Adrenal gland (tissue), 12 donors: ENCODE results near the gene TSPAN10. TPM values are rescaled to one million over a fixed set of nuclear protein-coding genes. Genes with fewer than 3 reads are reported as not detected.

Source experiments
- DNase-seq, 7 donors: peaks; one replicate each; pipeline ENCODE4 v3.0.0-alpha.2; 2019 to 2020
- H3K27ac ChIP-seq, 5 donors: fragments of 200-600 bp; sonication (generic) in 4 of 5; 1 replicate in 3 of 5; 2 replicates in 2 of 5; pipeline versions ENCODE4 v1.5.1 to v1.8.0; 2016 to 2020; ENCODE audit warnings: mild to moderate bottlenecking in 1 of 5
- H3K27me3 ChIP-seq: fragments of 200-600 bp; 2 replicates; pipeline ENCODE4 v1.8.0; 2021
- H3K36me3 ChIP-seq, 2 donors: fragments of 200-600 bp; replicated peaks in 1 of 2; 1 replicate in 1 of 2; 2 replicates in 1 of 2; pipeline versions ENCODE4 v1.5.1 to v1.8.0; 2018 to 2022
- H3K4me1 ChIP-seq, 2 donors: fragments of 200-600 bp; replicated peaks in 1 of 2; 1 replicate in 1 of 2; 2 replicates in 1 of 2; pipeline versions ENCODE4 v1.5.1 to v1.8.0; 2018 to 2021
- H3K4me3 ChIP-seq, 4 donors: fragments of 200-600 bp; sonication (generic) in 3 of 4; one replicate each; pipeline ENCODE4 v1.5.1; 2016 to 2018
- H3K9me3 ChIP-seq, 3 donors: fragments of 200-600 bp; sonication (generic) in 1 of 3; replicated peaks in 1 of 3; 1 replicate in 2 of 3; 2 replicates in 1 of 3; pipeline versions ENCODE4 v1.5.1 to v1.8.0; 2016 to 2021
- POLR2A ChIP-seq, 2 donors: fragments of 450-650 bp; IDR thresholded peaks; one replicate each; pipeline ENCODE4 v1.6.1; 2017; ENCODE audit warnings: antibody characterized with exemption in 2 of 2, mild to moderate bottlenecking in 2 of 2, moderate library complexity in 1 of 2
- WGBS, 4 donors: extraction: QIAGEN DNeasy Blood & Tissue Kit in 2 of 4; methylation state at CpG; one replicate each; pipeline versions ENCODE4 v1.1.5 to v1.1.7; 2013 to 2017; 5-methylcytosine and 5-hydroxymethylcytosine counted together
- intact Hi-C, 2 donors: fragments of 100-400 bp; cut with DNase I; formaldehyde crosslinking; loops; one replicate each; pipeline versions ENCODE4 v1.14.1 to v1.15.0; 2022 to 2023
- polyA plus RNA-seq, 3 donors: library from polyadenylated mRNA; stranded (reverse); fragments of 200-250 nt in 2 of 3; fragments of 350-450 nt in 1 of 3; fragmentation: Illumina TruSeq in 1 of 3; extraction: RNeasy Lipid Tissue Mini Kit (QIAGEN cat#74804) in 1 of 3; gene quantifications; one replicate each; pipeline ENCODE4 v1.2.3, GENCODE V29; 2013 to 2014
- total RNA-seq, 9 donors: library from RNA; depleted of rRNA in 4 of 9; stranded (reverse); fragments of >200 nt in 4 of 9; fragments of 120-200 nt in 1 of 9; fragmentation: NEBNext Ultra II Directional in 1 of 9; extraction: Animal tissue kit (Norgen Biotek cat#: 25700) in 1 of 9; gene quantifications; one replicate each; pipeline versions ENCODE4 v1.1.0 to v1.2.4, GENCODE V29; 2013 to 2023
- TF ChIP-seq, protein P1 (sequence below), 6 experiments: fragments of 450-650 bp in 4 of 6; fragments of 200-600 bp in 2 of 6; sonication (generic) in 1 of 6; IDR thresholded peaks; 1 replicate in 5 of 6; 2 replicates in 1 of 6; pipeline versions ENCODE4 v1.5.1 to v1.8.0; 2016 to 2021; ENCODE audit warnings: antibody characterized with exemption in 6 of 6, mild to moderate bottlenecking in 2 of 6, moderate library complexity in 1 of 6
- donor health status: healthy with polysubstance abuse.
- donor health status: Bipolar disorder and iron deficiency.
- donor health status: DM: yes; HTN: yes; CAD: no.
- donor health status: DM: no; HTN: no; CAD: no.
- donor health status: DM: no; HTN: no; CAD: no.
- donor health status: DM: yes; HTN: yes; CAD: no.

TSPAN10 gene
- total and polyA plus RNA-seq, 12 donors, result 0.18 to 5.9 (median 2.1) TPM

- WGBS, 4 donors, result 80 to 96% (median 88%) methylated on average over 4 to 15 of the region's 15 CpGs
- Histone ChIP-seq H3K27ac (no peak overlapping the region), H3K4me3 (no peak overlapping the region), H3K9me3 (no peaks in the 10 kb centered on the region), H3K36me3 (no peaks in the 10 kb centered on the region), H3K27me3 (peaks cover 22% of the 10 kb centered on the region), H3K4me1 (no peaks in the 10 kb centered on the region)
- no peak for DNase-seq
- intact Hi-C loops, result no loop called here
- TF ChIP-seq POLR2A (IDR thresholded peaks at IDR 0.05), result no peak
Measured at GRCh38 chr17:81644496-81644895, 7.5 kb downstream of the TSPAN10 start.

GRCh38 chr17:81644976-81645952, 8.3 kb downstream of the TSPAN10 start:
- WGBS, 4 donors, result 83 to 87% (median 86%) methylated on average over 12 to 29 of the region's 29 CpGs

GRCh38 chr17:81646869-81647600, 10.0 kb downstream of the TSPAN10 start:
- DNase-seq, result no peak
- Histone ChIP-seq H3K4me1 (no peaks in the 10 kb centered on the region), H3K27me3 (peaks cover 30% of the 10 kb centered on the region), H3K27ac (no peak overlapping the region), H3K36me3 (no peaks in the 10 kb centered on the region), H3K9me3 (no peaks in the 10 kb centered on the region), H3K4me3 (no peak overlapping the region)
- TF ChIP-seq POLR2A (IDR thresholded peaks at IDR 0.05), result no peak
- TF ChIP-seq, protein P1, sequence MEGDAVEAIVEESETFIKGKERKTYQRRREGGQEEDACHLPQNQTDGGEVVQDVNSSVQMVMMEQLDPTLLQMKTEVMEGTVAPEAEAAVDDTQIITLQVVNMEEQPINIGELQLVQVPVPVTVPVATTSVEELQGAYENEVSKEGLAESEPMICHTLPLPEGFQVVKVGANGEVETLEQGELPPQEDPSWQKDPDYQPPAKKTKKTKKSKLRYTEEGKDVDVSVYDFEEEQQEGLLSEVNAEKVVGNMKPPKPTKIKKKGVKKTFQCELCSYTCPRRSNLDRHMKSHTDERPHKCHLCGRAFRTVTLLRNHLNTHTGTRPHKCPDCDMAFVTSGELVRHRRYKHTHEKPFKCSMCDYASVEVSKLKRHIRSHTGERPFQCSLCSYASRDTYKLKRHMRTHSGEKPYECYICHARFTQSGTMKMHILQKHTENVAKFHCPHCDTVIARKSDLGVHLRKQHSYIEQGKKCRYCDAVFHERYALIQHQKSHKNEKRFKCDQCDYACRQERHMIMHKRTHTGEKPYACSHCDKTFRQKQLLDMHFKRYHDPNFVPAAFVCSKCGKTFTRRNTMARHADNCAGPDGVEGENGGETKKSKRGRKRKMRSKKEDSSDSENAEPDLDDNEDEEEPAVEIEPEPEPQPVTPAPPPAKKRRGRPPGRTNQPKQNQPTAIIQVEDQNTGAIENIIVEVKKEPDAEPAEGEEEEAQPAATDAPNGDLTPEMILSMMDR (IDR thresholded peaks at IDR 0.05), result no peak
- intact Hi-C loops, result no loop called here
- 68 to 80% (median 74%) methylated on average over 6 to 12 of the region's 12 CpGs for WGBS, 4 donors

More at GRCh38 chr17:81644976-81645952, 8.3 kb downstream of the TSPAN10 start:
- TF ChIP-seq POLR2A (IDR thresholded peaks at IDR 0.05), result no peak
- TF ChIP-seq, protein P1 (IDR thresholded peaks at IDR 0.05), result no peak
- Histone ChIP-seq H3K36me3 (no peaks in the 10 kb centered on the region), H3K4me3 (no peak overlapping the region), H3K27ac (no peak overlapping the region), H3K27me3 (peaks cover 29% of the 10 kb centered on the region), H3K4me1 (no peaks in the 10 kb centered on the region), H3K9me3 (no peaks in the 10 kb centered on the region)
- no peak for DNase-seq
- intact Hi-C loops, result no loop called here

GRCh38 chr17:81647640-81648012, 10.6 kb downstream of the TSPAN10 start:
- Histone ChIP-seq H3K4me3 (no peak overlapping the region), H3K9me3 (no peaks in the 10 kb centered on the region), H3K36me3 (no peaks in the 10 kb centered on the region), H3K27ac (no peak overlapping the region), H3K4me1 (no peaks in the 10 kb centered on the region), H3K27me3 (peaks cover 30% of the 10 kb centered on the region)
- intact Hi-C loops, result no loop called here
- TF ChIP-seq, protein P1 (IDR thresholded peaks at IDR 0.05), result no peak
- TF ChIP-seq POLR2A (IDR thresholded peaks at IDR 0.05), result no peak
- WGBS, 4 donors, result 36 to 44% (median 40%) methylated on average over 12 to 21 of the region's 21 CpGs
- no peak for DNase-seq
